ENCODE data around the gene ASCC3. TPM values are rescaled to one million over a fixed set of nuclear protein-coding genes. Genes with fewer than 3 reads are reported as not detected.
"Not testable (repeated sequence)": the region's sequence is repeated elsewhere in the genome, so short reads cannot be mapped to it uniquely, and the experiment has no call there.

ASCC3 gene
- total RNA-seq, 4 donors from 2014 or later = 12.0 to 17.7 (median 14.7) TPM

DNA sequence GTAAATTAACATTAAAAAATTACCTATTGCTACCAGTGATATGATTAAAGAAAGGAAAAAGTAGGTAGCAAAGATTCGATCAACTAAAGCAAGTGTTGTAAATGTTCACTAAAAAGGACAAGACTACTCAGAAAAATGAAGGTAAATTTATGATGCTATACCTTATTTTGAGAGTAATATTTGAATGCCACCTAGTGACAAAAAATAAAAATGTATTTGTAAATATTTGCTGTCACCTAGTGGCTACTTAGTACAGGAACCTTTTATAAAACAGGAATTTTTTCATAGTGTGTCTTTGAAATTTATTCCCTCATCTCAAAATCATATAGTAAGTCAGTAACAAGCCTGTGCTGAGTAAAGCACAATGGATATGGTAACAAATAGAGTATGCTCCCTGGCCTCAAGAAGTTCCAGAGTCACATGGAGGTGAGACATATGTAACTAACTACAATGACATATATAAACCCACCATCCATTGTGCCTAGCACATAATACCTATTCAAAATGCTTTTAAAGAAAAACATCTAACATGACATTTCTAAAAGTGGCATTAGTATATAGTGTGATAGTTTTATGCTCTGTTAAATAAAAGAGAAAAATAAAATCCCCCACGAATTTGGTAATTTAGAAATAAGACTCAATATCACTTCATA lies 223.3 kb downstream of the ASCC3 start:
- in situ Hi-C loops (cut with MboI; ENCODE audit: low sequenced_read_pairs in 4 of 4) = loop anchor here in 3 of 4 donors (10.0 to 25.0 kb wide), 3 partner anchors 646 to 796 kb away; no protein-coding TSS in a partner anchor
- TF ChIP-seq POLR2A (IDR thresholded peaks at IDR 0.05) (no peak), CTCF (IDR thresholded peaks at IDR 0.05 in 4 of 5, conservative IDR thresholded peaks at IDR 0.05 in 1 of 5) (peak in 1 of 5 experiments; percentile 45)

GRCh38 chr6:100641147-100641546 lies 240.0 kb downstream of the ASCC3 start:
- DNase-seq; intact Hi-C loops (cut with DNase I; ENCODE audit: low total_unique reads); H3K4me3 ChIP-seq; H3K27me3 ChIP-seq; H3K27ac ChIP-seq; H3K9me3 ChIP-seq; ATAC-seq; in situ Hi-C loops (cut with MboI; ENCODE audit: low sequenced_read_pairs in 4 of 4); H3K4me1 ChIP-seq: not testable (repeated sequence)
- H3K36me3 ChIP-seq = peaks cover 0 to 30% of the 10 kb centered on the region in 2 donors

More for the DNA sequence above, 223.3 kb downstream of the ASCC3 start:
- no peaks in the 10 kb centered on the region for H3K27me3 ChIP-seq
- DNase-seq (no peak), ATAC-seq (no peak)
- H3K27ac ChIP-seq = no peak overlapping the region
- no peak overlapping the region for H3K4me3 ChIP-seq
- H3K4me1 ChIP-seq = no peaks in the 10 kb centered on the region
- no peaks in the 10 kb centered on the region for H3K36me3 ChIP-seq
- intact Hi-C loops (cut with DNase I; ENCODE audit: low total_unique reads) = no loop called here
- no peaks in the 10 kb centered on the region for H3K9me3 ChIP-seq

- Histone ChIP-seq H3K27me3 (no peaks in the 10 kb centered on the region), H3K4me3 (no peak overlapping the region), H3K9me3 (no peaks in the 10 kb centered on the region), H3K27ac (no peak overlapping the region), H3K4me1 (no peaks in the 10 kb centered on the region), H3K36me3 (peaks cover 0 to 16% of the 10 kb centered on the region in 2 donors)
- ATAC-seq (no peak), DNase-seq (no peak)
- in situ Hi-C loops (cut with MboI; ENCODE audit: low sequenced_read_pairs in 4 of 4) = no loop called here
- intact Hi-C loops (cut with DNase I; ENCODE audit: low total_unique reads) = no loop called here
- TF ChIP-seq CTCF (IDR thresholded peaks at IDR 0.05 in 4 of 5, conservative IDR thresholded peaks at IDR 0.05 in 1 of 5) = no peak
- TF ChIP-seq POLR2A (IDR thresholded peaks at IDR 0.05) = no peak
These were observed 247.9 kb downstream of the ASCC3 start for GRCh38 chr6:100633096-100633777.

GRCh38 chr6:100630536-100630935 lies 250.6 kb downstream of the ASCC3 start:
- H3K9me3 ChIP-seq = no peaks in the 10 kb centered on the region
- intact Hi-C loops (cut with DNase I; ENCODE audit: low total_unique reads) = no loop called here
- no peak overlapping the region for H3K4me3 ChIP-seq
- ATAC-seq (no peak), DNase-seq (no peak)
- H3K27ac ChIP-seq = no peak overlapping the region
- TF ChIP-seq CTCF (IDR thresholded peaks at IDR 0.05 in 4 of 5, conservative IDR thresholded peaks at IDR 0.05 in 1 of 5) = no peak
- no peak for TF ChIP-seq POLR2A (IDR thresholded peaks at IDR 0.05)
- H3K4me1 ChIP-seq = no peaks in the 10 kb centered on the region
- peaks cover 0 to 15% of the 10 kb centered on the region in 2 donors for H3K36me3 ChIP-seq
- in situ Hi-C loops (cut with MboI; ENCODE audit: low sequenced_read_pairs in 4 of 4) = no loop called here
- no peaks in the 10 kb centered on the region for H3K27me3 ChIP-seq

GRCh38 chr6:100627911-100628758 lies 253.0 kb downstream of the ASCC3 start:
- no peak for TF ChIP-seq CTCF (IDR thresholded peaks at IDR 0.05 in 4 of 5, conservative IDR thresholded peaks at IDR 0.05 in 1 of 5)
- TF ChIP-seq POLR2A (IDR thresholded peaks at IDR 0.05) = no peak
- Histone ChIP-seq H3K27me3 (no peaks in the 10 kb centered on the region), H3K36me3 (peaks cover 0 to 15% of the 10 kb centered on the region in 2 donors), H3K4me1 (no peaks in the 10 kb centered on the region), H3K27ac (no peak overlapping the region), H3K4me3 (no peak overlapping the region), H3K9me3 (no peaks in the 10 kb centered on the region)
- DNase-seq (no peak), ATAC-seq (no peak)
- intact Hi-C loops (cut with DNase I; ENCODE audit: low total_unique reads) (no loop called here), in situ Hi-C loops (cut with MboI; ENCODE audit: low sequenced_read_pairs in 4 of 4) (no loop called here)

Data from gastrocnemius medialis (tissue), 4 donors.